SK-N-MC (cell line): ENCODE results near the gene LSM10.

Experiments used
- DNase-seq: peaks from one replicate; pipeline ENCODE4 v3.0.0-alpha.2; 2011; ENCODE audit warnings: low read depth, low spot score
- H3K27ac ChIP-seq: fragments of 200-600 bp; sonication (generic); 2 replicates; pipeline ENCODE4 v1.5.1; 2016; ENCODE audit warnings: mixed run types
- H3K36me3 ChIP-seq: fragments of 200-600 bp; sonication (generic); 2 replicates; pipeline ENCODE4 v1.6.1; 2017; ENCODE audit warnings: antibody characterized with exemption, low read length, mixed read lengths; ENCODE audit not compliant: insufficient read depth
- H3K4me3 ChIP-seq: fragments of 200-600 bp; sonication (generic); 2 replicates; pipeline ENCODE4 v1.5.1; 2016
- H3K9ac ChIP-seq: fragments of 200-600 bp; sonication (generic); 2 replicates; pipeline ENCODE4 v1.8.0; 2017; ENCODE audit warnings: mixed run types, mixed read lengths; ENCODE audit not compliant: insufficient read length
- H3K9me3 ChIP-seq: fragments of 200-600 bp; sonication (generic); 2 replicates; pipeline ENCODE4 v1.6.1; 2017; ENCODE audit warnings: low read depth, mild to moderate bottlenecking, antibody characterized with exemption, low read length, moderate library complexity, mixed read lengths
- EZH2 ChIP-seq: fragments of 200-600 bp; sonication (generic); IDR thresholded peaks from one replicate; pipeline ENCODE4 v1.6.1; 2017; ENCODE audit warnings: antibody characterized with exemption
- FOXP2 ChIP-seq: optimal IDR thresholded peaks from 2 replicates; pipeline ENCODE3; 2011; ENCODE audit warnings: mild to moderate bottlenecking, moderate library complexity; ENCODE audit not compliant: insufficient read depth; ENCODE audit errors: extremely low read length, control extremely low read depth
- POLR2AphosphoS5 ChIP-seq: IDR thresholded peaks from 2 replicates; pipeline ENCODE4 v1.6.1; 2012; ENCODE audit warnings: mild to moderate bottlenecking, low read depth, low read length, borderline replicate concordance

Gene LSM10

DNA sequence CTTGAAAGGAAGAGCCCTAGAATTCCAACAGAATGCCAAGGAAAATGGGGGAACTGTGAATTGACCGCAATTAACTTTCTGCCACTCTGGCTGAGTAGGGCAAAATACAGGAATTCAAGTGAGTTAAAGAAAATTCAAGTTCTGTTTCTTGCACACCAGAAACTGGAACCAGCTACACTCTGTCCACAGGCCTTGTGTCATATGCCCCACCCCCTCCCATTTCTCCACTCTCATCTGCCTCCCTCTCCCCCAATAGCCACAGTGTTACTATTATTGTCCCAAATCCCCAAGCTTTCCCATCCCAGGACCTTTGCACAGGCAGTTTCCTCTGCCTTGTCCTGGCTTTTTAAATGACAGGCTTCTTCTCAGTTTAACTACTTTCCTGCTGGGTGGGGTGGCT is 7.7 kb downstream of the LSM10 start:
- peak overlapping the region; percentile 75; the same call in 1 of the 2 replicates for H3K27ac ChIP-seq
- no peak for DNase-seq
- no peak for TF ChIP-seq FOXP2
- H3K9ac ChIP-seq, result no peak overlapping the region
- H3K36me3 ChIP-seq, result peaks cover 38% of the 10 kb centered on the region
- no peaks in the 10 kb centered on the region for H3K9me3 ChIP-seq
- no peak overlapping the region for H3K4me3 ChIP-seq

- H3K36me3 ChIP-seq, result peaks cover 37% of the 10 kb centered on the region
- H3K9me3 ChIP-seq, result no peaks in the 10 kb centered on the region
- H3K9ac ChIP-seq, result no peak overlapping the region
- no peak overlapping the region for H3K4me3 ChIP-seq
- peak overlapping the region; percentile 75 for H3K27ac ChIP-seq
- DNase-seq, result no peak
- TF ChIP-seq EZH2 (no peak), POLR2AphosphoS5 (no peak), FOXP2 (no peak)
These were observed 8.4 kb downstream of the LSM10 start for GRCh38 chr1:36389261-36389660.

- Histone ChIP-seq H3K36me3 (peaks cover 20% of the 10 kb centered on the region; the same call in 1 of the 2 replicates), H3K9me3 (no peaks in the 10 kb centered on the region), H3K27ac (peak overlapping the region; percentile 100), H3K4me3 (peak overlapping the region; percentile 99), H3K9ac (peak overlapping the region; percentile 100)
- TF ChIP-seq EZH2 (no peak), POLR2AphosphoS5 (peak; percentile 42; the same call in 1 of the 2 replicates)
- no peak for DNase-seq
These were observed 10.4 kb downstream of the LSM10 start for GRCh38 chr1:36387141-36387949.

DNA sequence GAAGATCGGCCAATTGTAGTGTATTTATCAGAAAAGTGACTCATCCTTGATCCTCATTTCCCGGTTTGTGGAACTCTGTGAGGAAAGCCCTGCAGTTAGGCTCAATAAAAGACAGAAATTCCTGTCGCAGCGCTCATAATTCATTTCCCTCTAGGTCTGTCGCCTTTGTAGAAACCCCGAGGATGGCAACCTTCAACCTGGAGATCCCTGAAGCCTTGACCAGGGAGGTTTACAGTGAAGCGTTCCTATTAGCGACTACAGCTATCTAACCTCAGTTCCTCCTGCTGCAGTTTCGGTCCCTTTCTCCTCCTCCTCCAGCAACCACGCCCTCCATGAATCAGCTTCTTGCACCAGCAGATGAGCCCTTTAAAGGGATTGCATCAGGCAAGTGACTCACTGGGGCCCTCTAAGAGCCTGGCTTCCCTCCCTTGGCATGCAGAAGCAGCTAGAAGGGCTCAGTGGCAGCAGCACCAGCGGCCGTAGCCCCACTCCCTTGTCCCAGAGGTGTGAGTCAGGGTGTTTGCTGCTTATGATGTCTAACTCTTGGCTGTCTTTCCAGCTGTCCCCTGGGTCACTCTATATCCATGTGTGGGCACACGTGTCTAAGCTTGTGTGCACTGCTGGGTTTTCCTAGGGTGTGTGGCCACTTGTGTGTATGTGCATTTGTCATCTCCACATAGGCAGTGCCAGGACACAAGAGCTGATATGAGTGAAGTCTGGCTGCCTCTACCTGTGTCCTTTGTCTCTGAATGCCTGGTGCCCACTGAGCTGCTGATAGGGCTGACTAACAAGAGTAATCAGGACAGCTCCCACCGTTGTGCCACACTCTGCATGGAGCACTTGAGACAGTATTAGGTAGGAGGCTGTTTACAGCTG is 11.2 kb downstream of the LSM10 start:
- peak; percentile 97 for DNase-seq
- H3K27ac ChIP-seq, result peak overlapping the region; percentile 100
- peaks cover 14% of the 10 kb centered on the region; the same call in 1 of the 2 replicates for H3K36me3 ChIP-seq
- H3K4me3 ChIP-seq, result peak overlapping the region; percentile 99
- H3K9me3 ChIP-seq, result no peaks in the 10 kb centered on the region
- TF ChIP-seq POLR2AphosphoS5, result peak; percentile 90
- no peak for TF ChIP-seq EZH2
- H3K9ac ChIP-seq, result peak overlapping the region; percentile 100

DNA sequence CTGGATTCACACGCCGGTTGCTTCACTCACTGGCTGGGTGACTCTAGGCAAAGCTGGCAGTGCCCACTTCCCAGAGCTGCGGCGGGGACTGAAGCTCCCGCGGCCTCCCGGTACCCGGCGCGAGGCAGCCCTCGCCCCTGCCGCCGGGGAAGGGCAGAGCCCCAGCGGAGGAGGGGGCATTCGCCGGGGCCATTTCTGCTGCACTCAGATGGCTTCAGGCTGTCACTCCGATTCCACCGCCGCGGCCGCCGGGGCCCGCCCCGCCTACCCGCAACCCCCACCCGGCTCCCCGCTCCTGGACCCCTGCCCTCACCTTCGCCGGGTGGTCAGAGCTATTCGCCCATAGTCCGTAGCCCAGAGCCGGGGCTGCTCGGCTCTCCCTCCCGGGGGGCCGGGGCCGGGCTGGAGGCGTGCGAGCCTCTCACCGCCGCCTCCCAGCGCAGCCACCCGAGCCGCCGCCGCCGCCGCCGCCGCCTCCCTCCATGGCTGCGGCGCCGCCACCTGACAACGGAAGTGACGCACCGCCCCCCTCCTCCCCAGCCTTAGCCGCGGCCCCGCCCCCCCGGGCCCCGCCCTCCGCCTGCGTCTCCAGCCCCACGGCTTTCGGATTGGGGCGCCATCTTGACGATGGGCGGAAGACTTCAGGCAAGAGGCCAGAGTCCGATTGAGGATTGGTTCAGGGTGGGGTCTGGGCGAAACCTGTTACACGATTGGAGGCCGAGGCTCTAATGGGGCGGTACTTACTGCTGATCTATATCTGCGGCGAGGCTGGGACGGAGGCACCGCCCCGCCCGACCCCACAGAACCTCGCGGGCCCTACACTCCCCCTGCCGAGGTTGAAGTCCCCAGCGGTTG is 12.1 kb downstream of the LSM10 start, which contains the start of gene STK40:
Gene STK40 (minus strand): TSS at position 515 of the 855 bp plus-strand sequence. CDS start 24,592 bp downstream, outside the sequence.
- H3K9ac ChIP-seq, result peak within 1 kb of the TSS; percentile 100
- no peaks in the 10 kb centered on the region for H3K9me3 ChIP-seq
- TF ChIP-seq FOXP2, result no peak
- TF ChIP-seq POLR2AphosphoS5, result no peak
- TF ChIP-seq EZH2, result no peak
- DNase-seq, result peak; percentile 98
- H3K4me3 ChIP-seq, result peak within 1 kb of the TSS; percentile 99
- H3K27ac ChIP-seq, result peak within 1 kb of the TSS; percentile 100
- H3K36me3 ChIP-seq, result peaks cover 5% of the 10 kb centered on the region; the same call in 1 of the 2 replicates

GRCh38 chr1:36384542-36385409 is 12.9 kb downstream of the LSM10 start:
- DNase-seq, result no peak
- peak overlapping the region; percentile 75 for H3K27ac ChIP-seq
- peak overlapping the region; percentile 89 for H3K9ac ChIP-seq
- peak overlapping the region; percentile 93 for H3K4me3 ChIP-seq
- no peaks in the 10 kb centered on the region for H3K9me3 ChIP-seq
- TF ChIP-seq FOXP2 (no peak), EZH2 (no peak), POLR2AphosphoS5 (no peak)
- H3K36me3 ChIP-seq, result peaks cover 8% of the 10 kb centered on the region; the same call in 1 of the 2 replicates

DNA sequence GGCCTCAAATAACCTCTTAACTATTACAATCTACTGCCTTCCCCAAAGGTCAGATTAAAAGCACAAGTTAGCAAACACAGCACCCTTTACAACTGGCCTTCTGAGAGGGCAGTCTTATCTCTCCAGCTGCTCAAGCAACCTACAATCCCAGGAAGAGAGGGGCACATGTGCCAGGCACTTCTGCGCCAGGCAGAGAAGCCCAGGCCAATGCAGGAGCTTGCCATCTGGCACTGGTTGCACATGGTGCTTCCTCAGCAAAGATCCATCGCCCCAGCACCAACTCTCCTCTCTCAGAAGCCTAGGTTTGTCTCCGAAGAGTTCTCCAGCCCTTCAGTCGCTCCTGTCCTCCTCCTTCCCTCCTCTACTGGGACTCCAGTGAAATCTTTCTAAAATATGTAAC is 14.5 kb downstream of the LSM10 start:
- TF ChIP-seq POLR2AphosphoS5 (no peak), FOXP2 (no peak), EZH2 (no peak)
- Histone ChIP-seq H3K9ac (no peak overlapping the region), H3K9me3 (no peaks in the 10 kb centered on the region), H3K4me3 (peak overlapping the region; percentile 8; the same call in 1 of the 2 replicates), H3K27ac (peak overlapping the region; percentile 16; the same call in 1 of the 2 replicates), H3K36me3 (peaks cover 9% of the 10 kb centered on the region; the same call in 1 of the 2 replicates)
- DNase-seq, result no peak
